H1 (cell line): ENCODE results near the gene XRRA1. TPM values are rescaled to one million over a fixed set of nuclear protein-coding genes. Genes with fewer than 3 reads are reported as not detected.

Experiments used
- CTCF ChIA-PET: fragments of 300-600 bp; sonication (Branson Sonifier 250); formaldehyde crosslinking; loops from one replicate; lab custom pipeline; 2021; ENCODE audit not compliant: partially characterized antibody; lab: Charles Lee
- POLR2A ChIA-PET: fragments of 300-600 bp; sonication (Branson Sonifier 250); formaldehyde crosslinking; loops from one replicate; lab custom pipeline; 2021; ENCODE audit warnings: inconsistent platforms; ENCODE audit not compliant: partially characterized antibody; lab: Charles Lee
- DNase-seq, 2 experiments: peaks; one replicate each; pipeline versions ENCODE4 v3.0.0 to v3.0.0-alpha.2; 2010 to 2022; ENCODE audit warnings: low spot score in 2 of 2, low read depth in 1 of 2, mixed read lengths in 1 of 2
- FAIRE-seq: peaks from 2 replicates; lab custom pipeline; 2011; peaks lifted over from hg19 to GRCh38; lab: Jason Lieb, UNC
- H2AFZ ChIP-seq: 2 replicates; pipeline ENCODE4 v1.8.1; 2012; ENCODE audit warnings: low read length, inconsistent platforms
- H2AK5ac ChIP-seq: 2 replicates; pipeline ENCODE4 v1.6.1; 2013; ENCODE audit warnings: low read depth, low read length
- H2BK120ac ChIP-seq: replicated peaks from 2 replicates; pipeline ENCODE3; 2013; ENCODE audit warnings: low read depth, low read length, inconsistent platforms
- H2BK12ac ChIP-seq: 2 replicates; pipeline ENCODE4 v1.6.1; 2013; ENCODE audit warnings: low read depth, low read length
- H2BK15ac ChIP-seq: 2 replicates; pipeline ENCODE4 v1.6.1; 2013; ENCODE audit warnings: low read length
- H2BK20ac ChIP-seq: 2 replicates; pipeline ENCODE4 v1.6.1; 2013; ENCODE audit warnings: low read length
- H2BK5ac ChIP-seq: 2 replicates; pipeline ENCODE4 v1.6.1; 2013; ENCODE audit warnings: low read depth, low read length
- H3K14ac ChIP-seq: 2 replicates; pipeline ENCODE4 v1.6.1; 2013; ENCODE audit warnings: inconsistent platforms; ENCODE audit not compliant: insufficient read length
- H3K18ac ChIP-seq: 2 replicates; pipeline ENCODE4 v1.6.1; 2013; ENCODE audit warnings: low read length; ENCODE audit errors: extremely low read depth
- H3K23ac ChIP-seq: 2 replicates; pipeline ENCODE4 v1.6.1; 2013; ENCODE audit warnings: inconsistent platforms; ENCODE audit not compliant: insufficient read length
- H3K23me2 ChIP-seq: 2 replicates; pipeline ENCODE4 v1.6.1; 2013; ENCODE audit warnings: low read depth, low read length
- H3K27ac ChIP-seq: 2 replicates; pipeline ENCODE4 v1.6.1; 2011; ENCODE audit warnings: low read depth, low read length, inconsistent platforms
- H3K27me3 ChIP-seq, 4 experiments: replicated peaks in 1 of 4; 1 replicate in 1 of 4; 2 replicates in 3 of 4; pipeline versions ENCODE4 v1.6.1 to v1.8.1; 2011 to 2013; ENCODE audit warnings: low read length in 3 of 4, mild to moderate bottlenecking in 3 of 4, inconsistent platforms in 2 of 4, mixed read lengths in 2 of 4, moderate library complexity in 1 of 4; ENCODE audit not compliant: control insufficient read depth in 3 of 4, insufficient read depth in 3 of 4; ENCODE audit errors: extremely low read depth in 1 of 4
- H3K36me3 ChIP-seq, 4 experiments: 2 replicates each; pipeline versions ENCODE4 v1.6.1 to v1.8.1; 2011 to 2013; ENCODE audit warnings: mild to moderate bottlenecking in 4 of 4, low read length in 3 of 4, moderate library complexity in 2 of 4, control low read depth in 1 of 4, inconsistent platforms in 1 of 4; ENCODE audit not compliant: insufficient read depth in 4 of 4, control insufficient read depth in 2 of 4
- H3K4ac ChIP-seq: replicated peaks from 2 replicates; pipeline ENCODE3; 2013; ENCODE audit warnings: low read length, low read depth, mixed read lengths, inconsistent platforms; ENCODE audit not compliant: insufficient read length
- H3K4me1 ChIP-seq, 4 experiments: replicated peaks in 1 of 4; 1 replicate in 1 of 4; 2 replicates in 3 of 4; pipeline versions ENCODE4 v1.6.1 to v1.8.1; 2011 to 2013; ENCODE audit warnings: low read length in 3 of 4, inconsistent platforms in 2 of 4, mixed read lengths in 1 of 4; ENCODE audit not compliant: insufficient read depth in 4 of 4, control insufficient read depth in 3 of 4
- H3K4me2 ChIP-seq, 2 experiments: 2 replicates each; pipeline versions ENCODE4 v1.6.1 to v1.8.1; 2011 to 2013; ENCODE audit warnings: low read depth in 2 of 2, low read length in 2 of 2, control low read depth in 1 of 2, inconsistent platforms in 1 of 2, mild to moderate bottlenecking in 1 of 2; ENCODE audit not compliant: insufficient read depth in 1 of 2
- H3K4me3 ChIP-seq, 4 experiments: fragments of 200-600, 300-600 bp in 1 of 4; sonication (generic), shearing (Covaris generic), sonication (Bioruptor Twin) in 1 of 4; 2 replicates each; pipeline versions ENCODE4 v1.5.1 to v1.8.1; 2011 to 2016; ENCODE audit warnings: low read length in 4 of 4, low read depth in 3 of 4, control low read depth in 2 of 4, inconsistent platforms in 2 of 4, mild to moderate bottlenecking in 2 of 4, mixed read lengths in 1 of 4, moderate library complexity in 1 of 4; ENCODE audit not compliant: insufficient read depth in 2 of 4; ENCODE audit errors: extremely low read depth in 1 of 4
- H3K56ac ChIP-seq: replicated peaks from 2 replicates; pipeline ENCODE3; 2013; ENCODE audit warnings: low read depth, mild to moderate bottlenecking, mixed read lengths, low read length, inconsistent platforms; ENCODE audit not compliant: insufficient read length
- H3K79me1 ChIP-seq: 2 replicates; pipeline ENCODE4 v1.6.1; 2013; ENCODE audit warnings: low read depth, low read length, control low read depth
- H3K79me2 ChIP-seq, 2 experiments: 2 replicates each; pipeline versions ENCODE4 v1.6.1 to v1.8.1; 2012 to 2013; ENCODE audit warnings: low read length in 2 of 2, mild to moderate bottlenecking in 2 of 2, inconsistent platforms in 1 of 2; ENCODE audit not compliant: insufficient read depth in 2 of 2, control insufficient read depth in 1 of 2
- H3K9ac ChIP-seq, 4 experiments: replicated peaks in 1 of 4; 1 replicate in 1 of 4; 2 replicates in 3 of 4; pipeline versions ENCODE4 v1.6.1 to v1.8.1; 2011 to 2013; ENCODE audit warnings: low read depth in 3 of 4, low read length in 3 of 4, control low read depth in 2 of 4, mild to moderate bottlenecking in 2 of 4, moderate library complexity in 2 of 4, inconsistent platforms in 1 of 4; ENCODE audit errors: extremely low read depth in 1 of 4
- H3K9me3 ChIP-seq, 2 experiments: 2 replicates each; pipeline versions ENCODE4 v1.6.1 to v1.8.1; 2012 to 2013; ENCODE audit warnings: mild to moderate bottlenecking in 2 of 2, moderate library complexity in 2 of 2, control low read depth in 1 of 2, inconsistent platforms in 1 of 2, low read depth in 1 of 2, low read length in 1 of 2, mixed read lengths in 1 of 2; ENCODE audit not compliant: insufficient read depth in 2 of 2
- H4K20me1 ChIP-seq, 2 experiments: replicated peaks in 1 of 2; 2 replicates each; pipeline versions ENCODE3 to v1.8.1; 2011 to 2013; ENCODE audit warnings: inconsistent platforms in 2 of 2, low read length in 2 of 2, mild to moderate bottlenecking in 1 of 2; ENCODE audit not compliant: insufficient read depth in 2 of 2, control insufficient read depth in 1 of 2
- H4K5ac ChIP-seq: 2 replicates; pipeline ENCODE4 v1.6.1; 2013; ENCODE audit warnings: low read length, low read depth, mixed read lengths, inconsistent platforms; ENCODE audit not compliant: insufficient read length
- H4K8ac ChIP-seq: 2 replicates; pipeline ENCODE4 v1.8.0; 2013; ENCODE audit warnings: mild to moderate bottlenecking, moderate library complexity, low read length, inconsistent platforms; ENCODE audit not compliant: insufficient read depth; ENCODE audit errors: extremely low read depth
- H4K91ac ChIP-seq: replicated peaks from 2 replicates; pipeline ENCODE3; 2013; ENCODE audit warnings: low read length, mixed read lengths, inconsistent platforms; ENCODE audit not compliant: insufficient read length
- BRCA1 ChIP-seq: IDR thresholded peaks from 2 replicates; pipeline ENCODE4 v1.6.1; 2012; ENCODE audit warnings: low read depth, low read length, improper control_type of control experiment
- CEBPB ChIP-seq: IDR thresholded peaks from 2 replicates; pipeline ENCODE4 v1.6.1; 2012; ENCODE audit warnings: low read depth, low read length
- EP300 ChIP-seq, 2 experiments: IDR thresholded peaks; 1 replicate in 1 of 2; 2 replicates in 1 of 2; pipeline ENCODE4 v1.6.1; 2011 to 2012; ENCODE audit warnings: low read depth in 2 of 2, low read length in 2 of 2, mild to moderate bottlenecking in 2 of 2, borderline replicate concordance in 1 of 2, inconsistent platforms in 1 of 2, moderate library complexity in 1 of 2
- HDAC6 ChIP-seq: IDR thresholded peaks from one replicate; pipeline ENCODE4 v1.7.1; 2012; ENCODE audit warnings: low read depth, mild to moderate bottlenecking, inconsistent platforms, low read length, moderate library complexity
- POLR2A ChIP-seq, 2 experiments: IDR thresholded peaks; 1 replicate in 1 of 2; 2 replicates in 1 of 2; pipeline ENCODE4 v1.6.1; 2011; ENCODE audit warnings: low read depth in 2 of 2, low read length in 2 of 2, mild to moderate bottlenecking in 2 of 2; ENCODE audit errors: control extremely low read depth in 1 of 2
- RNF2 ChIP-seq: fragments of 200-900, 300-1000 bp; sonication (generic); IDR thresholded peaks from 2 replicates; pipeline ENCODE4 v1.7.1; 2016; ENCODE audit warnings: borderline replicate concordance, low read depth, mild to moderate bottlenecking, antibody characterized with exemption, low read length; ENCODE audit not compliant: poor library complexity, severe bottlenecking; ENCODE audit errors: missing control alignments
- SP2 ChIP-seq: IDR thresholded peaks from 2 replicates; pipeline ENCODE4 v1.6.1; 2012; ENCODE audit warnings: mild to moderate bottlenecking, low read length, inconsistent platforms
- SP4 ChIP-seq: IDR thresholded peaks from 2 replicates; pipeline ENCODE4 v1.6.1; 2012; ENCODE audit warnings: low read length, inconsistent platforms
- TBP ChIP-seq: IDR thresholded peaks from 2 replicates; pipeline ENCODE4 v1.6.1; 2011; ENCODE audit warnings: low read depth, low read length, improper control_type of control experiment
- WGBS, 2 experiments: shearing (Covaris generic) in 1 of 2; methylation state at CpG; one replicate each; pipeline versions ENCODE4 v1.1.6 to v1.1.7; 2013 to 2015; ENCODE audit warnings: low lambda C conversion rate in 2 of 2, mixed read lengths in 2 of 2, inconsistent platforms in 1 of 2, low coverage in 1 of 2, missing lambda C conversion rate in 1 of 2; ENCODE audit not compliant: insufficient replicate concordance in 2 of 2, insufficient coverage in 1 of 2, insufficient read length in 1 of 2; ENCODE audit errors: extremely low coverage in 1 of 2, missing lambda C conversion rate in 1 of 2; 5-methylcytosine and 5-hydroxymethylcytosine counted together
- polyA plus RNA-seq, 7 experiments: library from polyadenylated mRNA; depleted of rRNA in 3 of 7; stranded (reverse) in 5 of 7; unstranded in 2 of 7; fragments of >200 nt in 5 of 7; fragments of 200-250 nt in 2 of 7; gene quantifications; 1 replicate in 5 of 7; 2 replicates in 1 of 7; 4 replicates in 1 of 7; pipeline versions ENCODE4 v1.2.1 to v1.2.3, GENCODE V29; 2011 to 2013; ENCODE audit warnings: missing spikeins in 2 of 7, mixed read lengths in 2 of 7
- total RNA-seq: library from RNA; stranded (reverse); fragmentation: NEBNext Ultra II Directional; extraction: Animal tissue kit (Norgen Biotek cat#: 25700); gene quantifications from 2 replicates; pipeline ENCODE4 v1.2.1, GENCODE V29; 2021
- TF ChIP-seq, protein P1 (sequence below): IDR thresholded peaks from 2 replicates; pipeline ENCODE4 v1.6.1; 2012; ENCODE audit warnings: low read length, inconsistent platforms

The XRRA1 gene
- total and polyA plus RNA-seq, 2 of the 8 experiments (the other 6 are each of a cell fraction or from before 2014, with no cell fraction given), result 2.1 to 7.1 TPM

- H3K4ac ChIP-seq, result no peak overlapping the region
- H3K56ac ChIP-seq, result no peak overlapping the region
- no peak overlapping the region for H2BK120ac ChIP-seq
- H3K23ac ChIP-seq, result no peak overlapping the region
- no peaks in the 10 kb centered on the region for H3K23me2 ChIP-seq
- H3K27ac ChIP-seq, result no peak overlapping the region
- H3K36me3 ChIP-seq, result no peaks in the 10 kb centered on the region
- TF ChIP-seq, protein P1, sequence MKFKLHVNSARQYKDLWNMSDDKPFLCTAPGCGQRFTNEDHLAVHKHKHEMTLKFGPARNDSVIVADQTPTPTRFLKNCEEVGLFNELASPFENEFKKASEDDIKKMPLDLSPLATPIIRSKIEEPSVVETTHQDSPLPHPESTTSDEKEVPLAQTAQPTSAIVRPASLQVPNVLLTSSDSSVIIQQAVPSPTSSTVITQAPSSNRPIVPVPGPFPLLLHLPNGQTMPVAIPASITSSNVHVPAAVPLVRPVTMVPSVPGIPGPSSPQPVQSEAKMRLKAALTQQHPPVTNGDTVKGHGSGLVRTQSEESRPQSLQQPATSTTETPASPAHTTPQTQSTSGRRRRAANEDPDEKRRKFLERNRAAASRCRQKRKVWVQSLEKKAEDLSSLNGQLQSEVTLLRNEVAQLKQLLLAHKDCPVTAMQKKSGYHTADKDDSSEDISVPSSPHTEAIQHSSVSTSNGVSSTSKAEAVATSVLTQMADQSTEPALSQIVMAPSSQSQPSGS, result no peak
- TF ChIP-seq BRCA1 (no peak), TBP (no peak), CEBPB (no peak), SP2 (no peak), EP300 (IDR thresholded peaks at IDR 0.05; ENCODE audit: borderline replicate concordance in 1 of 2, low read depth in 2 of 2, low read length in 2 of 2) (no peak), HDAC6 (no peak), RNF2 (no peak), POLR2A (IDR thresholded peaks at IDR 0.05; ENCODE audit: control extremely low read depth in 1 of 2, low read depth in 2 of 2, low read length in 2 of 2) (no peak), SP4 (no peak)
- H3K18ac ChIP-seq, result no peak overlapping the region
- no peak overlapping the region for H2BK5ac ChIP-seq
- ChIA-PET POLR2A (no interaction called here), CTCF (interaction anchor here (1.0 to 2.6 kb wide), 3 partner anchors 16 to 107 kb away, joined by 4 to 10 read pairs (median 6); no protein-coding TSS in a partner anchor)
- no peaks in the 10 kb centered on the region for H3K79me2 ChIP-seq
- H4K20me1 ChIP-seq, result no peaks in the 10 kb centered on the region
- no peaks in the 10 kb centered on the region for H3K27me3 ChIP-seq
- no peak overlapping the region for H3K4me2 ChIP-seq
- H4K8ac ChIP-seq, result no peak overlapping the region
- no peaks in the 10 kb centered on the region for H3K4me1 ChIP-seq
- no peak overlapping the region for H4K91ac ChIP-seq
- H3K4me3 ChIP-seq, result no peak overlapping the region
- DNase-seq (no peak), FAIRE-seq (no peak)
- H2BK20ac ChIP-seq, result no peak overlapping the region
- WGBS, 2 experiments, result 90% methylated on average over 4 of the region's 4 CpGs; no CpG with 5 or more reads in 1 of the 2 experiments
- no peak overlapping the region for H4K5ac ChIP-seq
- no peak overlapping the region for H3K14ac ChIP-seq
- H3K9me3 ChIP-seq, result no peaks in the 10 kb centered on the region
- no peak overlapping the region for H2BK15ac ChIP-seq
- no peak overlapping the region for H2AK5ac ChIP-seq
- H2AFZ ChIP-seq, result no peak overlapping the region
- no peak overlapping the region for H2BK12ac ChIP-seq
- H3K9ac ChIP-seq, result no peak overlapping the region
- no peaks in the 10 kb centered on the region for H3K79me1 ChIP-seq
These were observed 23.6 kb downstream of the XRRA1 start for GRCh38 chr11:74925281-74925680.
